Activated CD8-positive, alpha-beta T cell treated with anti-CD3 and anti-CD28 coated beads, Interleukin-2, amount 10 ng/mL, durations not matched to agents 7 days and 5 days (primary cell): ENCODE data around the gene A4GNT. TPM values are rescaled to one million over a fixed set of nuclear protein-coding genes. Genes with fewer than 3 reads are reported as not detected.
"Not testable (repeated sequence)": the region's sequence is repeated elsewhere in the genome, so short reads cannot be mapped to it uniquely, and the experiment has no call there.

Experiments
- ATAC-seq: fragments of 150-1000 bp; cut with Tn5 transposase; one replicate; pipeline ENCODE4 v1.10.0; 2021; ENCODE audit warnings: moderate library complexity
- CTCF ChIA-PET: fragments of 350-600 bp; sonication (Branson Sonifier 250); formaldehyde crosslinking; loops from one replicate; lab custom pipeline; 2021; ENCODE audit warnings: antibody characterized with exemption; lab: Charles Lee
- POLR2A ChIA-PET: fragments of 350-600 bp; sonication (Branson Sonifier 250); formaldehyde crosslinking; loops from one replicate; lab custom pipeline; 2021; ENCODE audit warnings: antibody characterized with exemption; lab: Charles Lee
- DNase-seq: peaks from one replicate; pipeline ENCODE4 v3.0.0-alpha.2; 2020
- H3K27ac Mint-ChIP-seq: one replicate; pipeline ENCODE4 v1.8.0; 2021; ENCODE audit warnings: mild to moderate bottlenecking, mixed read lengths
- H3K27me3 Mint-ChIP-seq: one replicate; pipeline ENCODE4 v1.8.0; 2021; ENCODE audit warnings: low read depth, mixed read lengths
- H3K36me3 Mint-ChIP-seq: one replicate; pipeline ENCODE4 v1.8.0; 2021; ENCODE audit warnings: low read depth, mixed read lengths
- H3K4me1 Mint-ChIP-seq: one replicate; pipeline ENCODE4 v1.8.0; 2021; ENCODE audit warnings: low read depth, mixed read lengths
- H3K4me3 Mint-ChIP-seq: one replicate; pipeline ENCODE4 v1.8.0; 2021; ENCODE audit warnings: mild to moderate bottlenecking, mixed read lengths
- H3K9me3 Mint-ChIP-seq: one replicate; pipeline ENCODE4 v1.8.0; 2022; ENCODE audit warnings: mixed read lengths; ENCODE audit not compliant: insufficient read depth
- total RNA-seq, 2 experiments: library from RNA; stranded (reverse); gene quantifications; one replicate each; pipeline ENCODE4 v1.2.3, GENCODE V29; 2021

A4GNT gene
- not detected for total RNA-seq

DNA sequence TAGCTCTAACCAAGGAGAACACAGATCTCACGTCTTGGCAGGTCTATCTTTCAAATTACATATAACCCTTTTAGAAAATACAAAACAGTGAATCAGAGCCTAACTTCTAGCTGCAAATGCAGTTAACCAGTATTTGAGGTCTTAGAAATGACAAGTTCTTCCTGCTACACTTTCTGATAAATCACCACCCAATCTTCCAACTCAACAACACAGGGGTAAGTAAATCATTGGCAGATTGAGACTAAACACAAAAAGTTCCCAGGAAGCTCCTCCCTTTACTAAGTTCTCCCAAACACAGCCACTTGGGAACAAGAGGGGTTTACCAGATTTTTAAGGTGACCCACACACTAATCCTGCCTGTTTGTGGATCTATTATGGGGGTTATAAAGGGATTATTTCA is at the start of gene A4GNT:
TSS of gene A4GNT (minus strand) at position 152 of the 400 bp plus-strand sequence. CDS start 1,134 bp downstream, outside the sequence.
- ATAC-seq, result no peak
- H3K36me3 Mint-ChIP-seq, result no peaks in the 10 kb centered on the region
- POLR2A ChIA-PET, result no interaction called here
- no peak within 1 kb of the TSS for H3K27ac Mint-ChIP-seq
- no peaks in the 10 kb centered on the region for H3K4me1 Mint-ChIP-seq
- peaks cover 25% of the 10 kb centered on the region for H3K27me3 Mint-ChIP-seq
- no peaks in the 10 kb centered on the region for H3K9me3 Mint-ChIP-seq
- CTCF ChIA-PET, result interaction anchor here (0.8 to 1.9 kb wide), 2 partner anchors 14 to 35 kb away, joined by 4 to 9 read pairs; no protein-coding TSS in a partner anchor
- no peak within 1 kb of the TSS for H3K4me3 Mint-ChIP-seq
- no peak for DNase-seq

DNA sequence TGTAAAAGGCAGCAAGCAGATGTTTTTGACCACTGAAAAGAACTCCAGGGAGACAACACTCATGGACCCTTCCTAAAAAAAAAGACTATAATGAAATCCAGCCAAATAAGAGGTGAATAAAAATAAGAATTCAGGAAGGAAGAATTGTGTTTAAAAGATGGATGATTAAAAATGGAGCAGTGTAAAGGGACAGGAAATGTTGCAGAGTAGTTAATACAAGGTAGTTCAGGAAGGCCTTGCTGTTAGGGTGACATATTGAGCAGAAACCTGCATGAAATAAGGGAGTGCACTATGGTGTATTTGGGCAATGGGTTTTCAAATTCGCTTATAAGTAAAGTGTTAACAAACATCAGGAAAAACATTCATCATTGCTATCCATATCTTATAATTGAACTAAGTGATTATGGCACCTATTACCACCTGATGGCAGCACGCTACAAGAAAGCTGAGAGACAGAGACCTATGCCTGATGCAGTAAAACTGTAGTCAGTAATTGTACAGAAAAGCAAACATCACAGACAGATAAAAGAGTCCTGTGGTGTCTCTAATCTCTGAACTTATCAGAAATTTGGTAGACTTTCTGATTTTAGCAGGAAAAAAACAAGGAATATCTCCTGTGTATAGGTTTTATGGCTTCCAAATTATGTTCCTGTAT is 48.3 kb upstream of the A4GNT start:
- ChIA-PET POLR2A (no interaction called here), CTCF (interaction anchor here (0.9 to 1.6 kb wide), 11 partner anchors 9 to 756 kb away, joined by 3 to 13 read pairs (median 4); partner anchors contain the start of genes CEP70 and NME9)
- ATAC-seq (peak; percentile 91), DNase-seq (peak; percentile 60)
- no peaks in the 10 kb centered on the region for H3K9me3 Mint-ChIP-seq
- H3K4me1 Mint-ChIP-seq, result no peaks in the 10 kb centered on the region
- H3K27ac Mint-ChIP-seq, result no peak overlapping the region
- H3K27me3 Mint-ChIP-seq, result peaks cover 3% of the 10 kb centered on the region
- peaks cover 2% of the 10 kb centered on the region for H3K36me3 Mint-ChIP-seq
- no peak overlapping the region for H3K4me3 Mint-ChIP-seq

DNA sequence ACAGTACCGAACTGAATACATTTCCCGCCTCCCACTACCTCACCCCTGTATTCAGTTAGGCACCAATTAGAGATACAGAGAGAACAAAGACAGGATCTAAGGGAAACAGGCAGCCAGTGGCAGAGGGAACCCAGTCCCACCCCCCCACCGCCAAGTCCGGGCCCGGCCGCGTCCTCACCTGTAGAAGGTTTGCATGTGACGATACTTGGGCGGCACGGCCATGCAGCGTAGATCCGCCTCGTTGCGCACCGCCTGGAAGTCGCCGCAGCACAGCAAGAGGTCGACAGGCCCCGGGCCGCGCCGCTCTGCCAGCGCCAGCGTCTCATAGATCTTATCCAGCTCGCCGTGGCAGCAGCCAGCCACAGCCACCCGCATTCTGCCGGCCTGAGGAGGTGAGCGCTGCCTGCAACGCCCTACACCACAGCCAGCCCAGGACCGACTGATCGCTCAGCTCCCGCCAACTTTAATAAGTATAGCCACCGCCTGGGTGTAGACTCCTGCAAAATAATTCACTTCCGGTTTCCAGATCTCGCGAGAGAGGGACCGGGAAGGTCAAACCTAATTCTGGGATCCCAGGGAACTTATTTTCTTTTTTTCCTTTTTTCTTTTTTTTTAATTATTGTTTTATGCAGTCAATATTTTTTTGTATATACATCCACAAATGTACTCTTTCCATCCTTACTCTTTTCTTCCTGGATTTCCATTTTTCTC is 42.4 kb upstream of the A4GNT start, which contains the start of gene DBR1:
TSS of gene DBR1 (minus strand) at position 501 of the 711 bp plus-strand sequence. CDS start at position 375, 126 bp downstream.
- CTCF ChIA-PET, result interaction anchor here (0.7 to 3.3 kb wide), 6 partner anchors 11 to 419 kb away, joined by 3 to 15 read pairs (median 4); partner anchors contain the start of genes ARMC8 and CEP70
- Mint-ChIP-seq H3K4me1 (peaks cover 32% of the 10 kb centered on the region), H3K27ac (peak within 1 kb of the TSS; percentile 98), H3K27me3 (no peaks in the 10 kb centered on the region), H3K4me3 (peak within 1 kb of the TSS; percentile 97), H3K36me3 (peaks cover 31% of the 10 kb centered on the region), H3K9me3 (no peaks in the 10 kb centered on the region)
- ATAC-seq (peak; percentile 92), DNase-seq (peak; percentile 85)
- POLR2A ChIA-PET, result interaction anchor here (0.6 to 2.6 kb wide), 8 partner anchors 13 to 1617 kb away, joined by 3 to 30 read pairs (median 3); partner anchors contain the start of gene ARMC8

DNA sequence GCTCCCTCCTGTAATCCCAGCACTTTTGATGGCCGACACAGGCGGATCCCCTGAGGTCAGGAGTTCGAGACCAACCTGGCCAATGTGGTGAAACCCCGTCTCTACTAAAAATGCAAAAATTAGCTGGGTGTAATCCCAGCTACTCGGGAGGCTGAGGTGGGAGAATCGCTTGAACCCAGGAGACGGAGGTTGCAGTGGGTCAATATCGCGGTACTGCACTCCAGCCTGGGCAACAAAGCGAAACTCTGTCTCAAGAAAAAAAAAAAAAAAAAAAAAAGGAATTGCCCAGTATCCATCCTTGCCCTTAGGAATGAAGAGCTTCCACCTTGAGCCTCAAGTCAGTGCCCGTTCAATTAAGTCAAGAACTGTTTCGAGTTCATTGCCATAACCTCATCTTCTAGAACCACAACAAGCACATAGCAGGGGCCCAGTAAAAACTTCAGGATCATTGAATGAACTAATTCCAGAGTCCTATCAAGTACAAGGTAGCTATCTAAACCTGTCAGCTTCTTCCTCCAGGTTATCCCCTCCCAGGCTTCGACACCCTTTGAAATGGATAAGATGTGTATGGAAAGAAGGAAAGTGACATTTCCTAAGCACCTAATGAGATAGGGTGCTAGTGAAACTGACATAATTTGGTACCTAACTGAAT is 41.7 kb upstream of the A4GNT start:
- Mint-ChIP-seq H3K9me3 (no peaks in the 10 kb centered on the region), H3K27ac (peak overlapping the region; percentile 98), H3K4me1 (peaks cover 32% of the 10 kb centered on the region), H3K36me3 (peaks cover 32% of the 10 kb centered on the region), H3K4me3 (peak overlapping the region; percentile 97), H3K27me3 (no peaks in the 10 kb centered on the region)
- ATAC-seq (no peak), DNase-seq (no peak)
- ChIA-PET CTCF (interaction anchor here (0.6 to 3.3 kb wide), 7 partner anchors 10 to 746 kb away, joined by 3 to 15 read pairs (median 4); partner anchors contain the start of genes ARMC8 and CEP70), POLR2A (interaction anchor here (0.6 to 2.6 kb wide), 5 partner anchors 13 to 1617 kb away, joined by 3 to 30 read pairs (median 6); partner anchors contain the start of gene ARMC8)

DNA sequence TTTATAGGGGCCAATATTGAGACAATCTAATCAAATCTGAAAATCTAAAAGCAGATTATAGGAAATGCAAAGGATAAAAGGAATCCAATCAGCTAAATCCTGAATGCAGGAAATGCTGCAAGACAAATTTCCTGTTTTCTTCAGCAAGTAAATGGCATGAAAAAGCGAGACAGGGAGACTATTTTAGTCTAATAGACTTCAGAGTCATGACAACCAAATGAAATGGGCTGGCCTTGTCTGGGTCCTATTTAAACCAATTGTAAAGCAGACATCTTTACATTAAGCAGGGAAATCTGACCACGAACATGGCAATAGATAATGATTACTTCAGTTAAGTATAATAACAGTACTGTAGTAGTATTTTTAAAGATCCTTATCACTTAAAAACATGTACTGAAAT is 40.4 kb upstream of the A4GNT start:
- CTCF ChIA-PET, result interaction anchor here (1.6 to 3.3 kb wide), 2 partner anchors 14 to 421 kb away, joined by 5 to 15 read pairs; partner anchors contain the start of genes ARMC8 and CEP70

DNA sequence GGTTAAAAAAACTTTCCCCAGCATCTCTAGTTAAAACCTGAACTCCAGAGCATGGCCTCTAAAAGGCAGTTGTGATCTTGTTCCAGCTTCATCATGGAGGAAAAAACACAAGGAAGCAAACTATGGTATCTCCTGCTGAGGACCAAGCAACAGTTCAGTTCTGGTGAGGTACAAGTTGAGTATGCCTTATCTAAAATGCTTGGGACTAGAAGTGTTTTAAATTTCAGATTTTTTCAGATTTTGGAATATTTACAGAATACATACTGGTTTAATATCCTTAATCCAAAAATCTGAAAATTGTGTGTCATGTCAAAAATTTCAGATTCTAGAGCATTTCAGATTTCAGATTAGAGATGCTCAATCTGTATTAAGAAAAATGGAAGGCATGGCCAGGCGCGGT is 32.9 kb upstream of the A4GNT start:
- DNase-seq (no peak), ATAC-seq (no peak)
- no peaks in the 10 kb centered on the region for H3K27me3 Mint-ChIP-seq
- H3K27ac Mint-ChIP-seq, result no peak overlapping the region
- H3K36me3 Mint-ChIP-seq, result peaks cover 68% of the 10 kb centered on the region
- ChIA-PET POLR2A (no interaction called here), CTCF (interaction anchor here (0.8 kb wide), 1 partner anchor 253 kb away, joined by 3 read pairs; no protein-coding TSS in a partner anchor)
- no peaks in the 10 kb centered on the region for H3K4me1 Mint-ChIP-seq
- no peaks in the 10 kb centered on the region for H3K9me3 Mint-ChIP-seq
- H3K4me3 Mint-ChIP-seq, result no peak overlapping the region

More for the DNA sequence above, 40.4 kb upstream of the A4GNT start:
- peak overlapping the region; percentile 38 for H3K4me3 Mint-ChIP-seq
- H3K9me3 Mint-ChIP-seq, result no peaks in the 10 kb centered on the region
- DNase-seq, result no peak
- H3K36me3 Mint-ChIP-seq, result peaks cover 41% of the 10 kb centered on the region
- no peaks in the 10 kb centered on the region for H3K27me3 Mint-ChIP-seq
- H3K4me1 Mint-ChIP-seq, result peaks cover 32% of the 10 kb centered on the region
- no peak for ATAC-seq
- no peak overlapping the region for H3K27ac Mint-ChIP-seq
- POLR2A ChIA-PET, result interaction anchor here (0.6 kb wide), 1 partner anchor 91 kb away, joined by 3 read pairs; no protein-coding TSS in a partner anchor

DNA sequence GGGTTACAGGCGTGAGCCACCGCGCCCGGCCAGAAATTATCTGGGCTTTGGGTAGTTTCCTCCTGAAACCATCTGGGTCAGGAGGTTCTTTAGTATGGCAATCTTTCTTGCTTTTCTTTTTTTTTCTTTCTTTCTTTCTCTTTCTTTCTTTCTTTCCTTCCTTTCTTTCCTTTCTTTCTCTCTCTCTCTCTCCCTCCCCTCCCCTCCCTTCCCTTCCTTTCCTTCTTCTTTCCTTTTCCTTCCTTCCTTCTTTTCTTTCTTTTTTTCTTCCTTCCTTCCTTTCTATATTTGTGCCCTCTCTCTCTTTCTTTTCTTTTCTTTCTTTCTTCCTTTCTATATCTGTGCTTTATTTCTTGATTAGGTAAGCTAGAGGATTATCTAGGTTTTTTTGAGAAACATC is 25.6 kb upstream of the A4GNT start:
- Mint-ChIP-seq H3K4me3 (no peak overlapping the region), H3K9me3 (no peaks in the 10 kb centered on the region), H3K4me1 (no peaks in the 10 kb centered on the region), H3K36me3 (peaks cover 20% of the 10 kb centered on the region), H3K27me3 (no peaks in the 10 kb centered on the region), H3K27ac (no peak overlapping the region)
- ATAC-seq (no peak), DNase-seq (no peak)
- POLR2A ChIA-PET, result no interaction called here
- CTCF ChIA-PET, result no interaction called here

DNA sequence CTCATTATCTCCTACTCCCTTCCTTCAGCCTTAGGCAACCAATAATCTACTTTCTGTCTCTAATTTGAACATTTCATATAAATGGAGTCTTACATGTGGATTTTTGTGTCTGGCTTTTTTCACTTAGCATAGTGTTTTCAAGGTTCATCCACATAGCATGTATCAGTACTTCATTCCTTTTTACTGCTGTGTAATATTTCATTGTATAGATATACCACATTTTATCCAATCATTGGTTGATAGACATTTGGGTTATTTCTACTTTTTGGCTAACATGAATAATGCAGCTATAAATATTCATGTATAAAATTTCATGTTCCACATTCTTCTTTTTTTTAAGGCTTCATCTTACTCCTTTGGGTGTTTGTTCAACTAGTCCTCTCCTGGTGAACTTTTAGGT is 22.3 kb upstream of the A4GNT start:
- H3K27me3 Mint-ChIP-seq, result no peaks in the 10 kb centered on the region
- H3K36me3 Mint-ChIP-seq, result no peaks in the 10 kb centered on the region
- CTCF ChIA-PET, result no interaction called here
- no peak for DNase-seq
- H3K9me3 Mint-ChIP-seq, result no peaks in the 10 kb centered on the region
- no peak overlapping the region for H3K27ac Mint-ChIP-seq
- no peak for ATAC-seq
- H3K4me1 Mint-ChIP-seq, result no peaks in the 10 kb centered on the region
- POLR2A ChIA-PET, result no interaction called here
- H3K4me3 Mint-ChIP-seq, result no peak overlapping the region

DNA sequence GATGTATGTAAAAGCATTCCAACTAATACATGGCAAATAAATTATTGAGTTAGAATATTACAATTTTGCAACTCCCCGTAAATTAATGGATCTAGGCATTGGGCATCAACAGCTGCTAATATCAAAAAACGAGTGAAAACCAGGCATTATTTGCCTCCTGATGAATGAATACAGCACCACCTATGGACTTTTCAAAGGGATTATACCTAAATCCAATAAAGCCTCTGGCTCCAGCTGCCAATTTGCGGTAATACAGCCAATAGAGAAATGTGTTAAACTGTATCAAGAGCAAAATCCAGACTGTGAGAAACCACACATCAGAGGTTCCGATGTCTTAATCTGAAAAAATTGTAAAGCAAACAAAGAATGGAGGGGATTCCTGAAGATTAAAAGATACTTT is 16.3 kb upstream of the A4GNT start:
- H3K4me1 Mint-ChIP-seq, result no peaks in the 10 kb centered on the region
- ChIA-PET CTCF (no interaction called here), POLR2A (no interaction called here)
- peaks cover 8% of the 10 kb centered on the region for H3K27me3 Mint-ChIP-seq
- DNase-seq (no peak), ATAC-seq (no peak)
- H3K36me3 Mint-ChIP-seq, result no peaks in the 10 kb centered on the region
- no peak overlapping the region for H3K27ac Mint-ChIP-seq
- no peak overlapping the region for H3K4me3 Mint-ChIP-seq
- H3K9me3 Mint-ChIP-seq, result no peaks in the 10 kb centered on the region

DNA sequence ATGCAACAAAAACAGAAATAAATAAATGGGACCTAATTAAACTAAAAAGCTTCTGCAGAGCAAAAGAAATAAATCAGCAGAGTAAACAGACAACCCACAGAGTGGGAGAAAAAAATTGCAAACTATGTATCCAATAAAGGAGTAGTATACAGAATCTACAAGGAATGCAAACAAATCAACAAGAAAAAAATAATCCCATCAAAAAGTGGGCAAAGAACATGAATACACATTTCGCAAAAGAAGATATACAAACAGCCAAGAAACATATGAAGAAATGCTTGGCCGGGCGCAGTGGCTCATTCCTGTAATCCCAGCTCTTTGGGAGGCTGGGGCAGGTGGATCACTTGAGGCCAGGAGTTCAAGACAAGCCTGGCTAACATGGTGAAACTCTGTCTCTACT is 10.0 kb upstream of the A4GNT start:
- CTCF ChIA-PET, ATAC-seq, H3K4me3 Mint-ChIP-seq, POLR2A ChIA-PET, H3K27ac Mint-ChIP-seq, H3K9me3 Mint-ChIP-seq, H3K4me1 Mint-ChIP-seq, DNase-seq, H3K36me3 Mint-ChIP-seq: not testable (repeated sequence)
- H3K27me3 Mint-ChIP-seq, result peaks cover 16% of the 10 kb centered on the region

DNA sequence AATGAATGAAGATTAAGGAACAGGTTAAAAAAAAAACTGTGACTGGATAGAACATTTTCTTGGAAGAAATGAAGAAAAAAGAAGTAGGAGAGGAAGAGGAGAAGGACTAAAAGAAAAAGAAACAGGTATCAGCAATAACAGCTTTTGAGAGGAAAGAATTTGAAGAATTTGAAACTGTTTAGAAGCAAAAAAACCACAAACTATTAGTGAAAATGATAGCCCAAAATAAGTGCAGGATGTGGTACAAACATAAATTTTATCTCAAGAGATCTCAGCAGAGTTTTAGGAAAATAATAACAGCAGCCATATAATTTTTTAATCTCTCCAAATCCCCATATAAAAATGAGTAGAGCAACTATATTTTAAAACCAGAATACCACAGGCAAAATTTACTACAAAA is 8.8 kb upstream of the A4GNT start:
- no peak overlapping the region for H3K27ac Mint-ChIP-seq
- ATAC-seq, result no peak
- H3K36me3 Mint-ChIP-seq, result no peaks in the 10 kb centered on the region
- DNase-seq, result no peak
- peaks cover 25% of the 10 kb centered on the region for H3K27me3 Mint-ChIP-seq
- H3K4me1 Mint-ChIP-seq, result no peaks in the 10 kb centered on the region
- ChIA-PET POLR2A (no interaction called here), CTCF (no interaction called here)
- H3K4me3 Mint-ChIP-seq, result no peak overlapping the region
- H3K9me3 Mint-ChIP-seq, result no peaks in the 10 kb centered on the region
